Fibroblast of lung (primary cell): ENCODE measurements around the gene KL. TPM values are rescaled to one million over a fixed set of nuclear protein-coding genes. Genes with fewer than 3 reads are reported as not detected.

Source experiments
- DNase-seq, 2 donors: peaks; one replicate each; pipeline versions ENCODE4 v3.0.0 to v3.0.0-alpha.2; 2010; ENCODE audit warnings: low read depth in 2 of 2
- H2AFZ ChIP-seq: 2 replicates; pipeline ENCODE4 v1.5.1; 2012; ENCODE audit warnings: low read length, control low read depth, inconsistent platforms
- H3K27ac ChIP-seq: 2 replicates; pipeline ENCODE4 v1.5.1; 2011; ENCODE audit warnings: low read length, control low read depth; ENCODE audit not compliant: insufficient read depth
- H3K27me3 ChIP-seq: 2 replicates; pipeline ENCODE4 v1.5.1; 2011; ENCODE audit warnings: mild to moderate bottlenecking, low read length; ENCODE audit not compliant: control insufficient read depth, insufficient read depth
- H3K36me3 ChIP-seq: 2 replicates; pipeline ENCODE4 v1.5.1; 2011; ENCODE audit warnings: low read length; ENCODE audit not compliant: control insufficient read depth, insufficient read depth
- H3K4me1 ChIP-seq: 2 replicates; pipeline ENCODE4 v1.5.1; 2011; ENCODE audit warnings: low read length; ENCODE audit not compliant: control insufficient read depth, insufficient read depth; ENCODE audit errors: extremely low read depth
- H3K4me2 ChIP-seq: 2 replicates; pipeline ENCODE4 v1.5.1; 2011; ENCODE audit warnings: low read length, control low read depth; ENCODE audit not compliant: insufficient read depth; ENCODE audit errors: extremely low read depth
- H3K4me3 ChIP-seq, 4 experiments: fragments of 200-600 bp in 1 of 4; sonication (generic) in 1 of 4; replicated peaks in 1 of 4; 2 replicates each; pipeline ENCODE4 v1.5.1; 2011 to 2016; ENCODE audit warnings: low read length in 4 of 4, low read depth in 3 of 4, mild to moderate bottlenecking in 3 of 4, control low read depth in 2 of 4, inconsistent platforms in 1 of 4, mixed read lengths in 1 of 4; ENCODE audit not compliant: insufficient read depth in 1 of 4; ENCODE audit errors: control extremely low read depth in 1 of 4
- H3K79me2 ChIP-seq: 2 replicates; pipeline ENCODE4 v1.5.1; 2012; ENCODE audit warnings: mild to moderate bottlenecking, low read length, inconsistent platforms; ENCODE audit not compliant: control insufficient read depth, insufficient read depth
- H3K9ac ChIP-seq: 2 replicates; pipeline ENCODE4 v1.5.1; 2011; ENCODE audit warnings: mild to moderate bottlenecking, low read length, control low read depth; ENCODE audit not compliant: insufficient read depth
- H3K9me3 ChIP-seq: 2 replicates; pipeline ENCODE4 v1.5.1; 2012; ENCODE audit warnings: low read depth, low read length; ENCODE audit not compliant: control insufficient read depth, insufficient read depth
- H4K20me1 ChIP-seq: 2 replicates; pipeline ENCODE4 v1.5.1; 2011; ENCODE audit warnings: low read length; ENCODE audit not compliant: control insufficient read depth, insufficient read depth; ENCODE audit errors: extremely low read depth
- EZH2 ChIP-seq: IDR thresholded peaks from 2 replicates; pipeline ENCODE4 v1.5.1; 2012; ENCODE audit warnings: low read length, control low read depth, mild to moderate bottlenecking; ENCODE audit errors: missing control alignments
- polyA plus RNA-seq, 2 donors: library from polyadenylated mRNA; depleted of rRNA in 1 of 2; stranded (reverse) in 1 of 2; unstranded in 1 of 2; fragments of >200 nt; gene quantifications; 2 replicates each; pipeline ENCODE4 v1.2.1, GENCODE V29; 2011 to 2012; ENCODE audit warnings: missing spikeins in 1 of 2
- total RNA-seq: library from RNA; depleted of rRNA; stranded (reverse); fragments of >200 nt; gene quantifications from 2 replicates; pipeline ENCODE4 v1.2.1, GENCODE V29; 2014
- TF ChIP-seq, protein P1 (sequence below), 2 donors: IDR thresholded peaks in 1 of 2; conservative IDR thresholded peaks in 1 of 2; 1 replicate in 1 of 2; 2 replicates in 1 of 2; pipeline ENCODE4 v1.5.1; 2011 to 2012; ENCODE audit warnings: low read length in 2 of 2, control low read depth in 1 of 2, inconsistent platforms in 1 of 2, low read depth in 1 of 2, mild to moderate bottlenecking in 1 of 2

KL gene
- total and polyA plus RNA-seq, 2 donors (not counting 1 experiment from before 2014, with no cell fraction given), result 0.17 TPM; not detected in 1

DNA sequence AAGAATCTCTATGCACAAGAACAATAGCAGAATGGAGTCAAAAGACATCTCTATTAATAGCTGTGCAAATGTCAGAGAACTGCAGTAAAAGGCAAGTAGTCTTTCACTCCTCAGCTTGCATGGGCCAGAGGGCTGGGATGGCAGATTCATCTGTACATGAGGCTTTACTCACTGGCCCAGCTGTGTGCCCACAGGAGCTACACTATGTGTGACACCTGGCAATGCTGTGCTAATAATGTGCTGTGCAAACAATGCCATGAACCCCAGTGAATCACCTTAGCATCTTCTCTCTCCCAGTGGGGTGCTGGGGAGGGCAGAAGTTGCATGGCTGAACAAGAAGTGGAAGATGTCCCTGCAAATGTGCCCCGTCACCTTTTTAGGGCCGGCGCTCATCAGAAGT is 73.1 kb downstream of the KL start:
- no peaks in the 10 kb centered on the region for H3K9me3 ChIP-seq
- H2AFZ ChIP-seq, result no peak overlapping the region
- no peaks in the 10 kb centered on the region for H4K20me1 ChIP-seq
- no peaks in the 10 kb centered on the region for H3K27me3 ChIP-seq
- no peaks in the 10 kb centered on the region for H3K4me1 ChIP-seq
- no peak overlapping the region for H3K4me2 ChIP-seq
- H3K79me2 ChIP-seq, result no peaks in the 10 kb centered on the region
- no peak overlapping the region for H3K4me3 ChIP-seq
- H3K27ac ChIP-seq, result no peak overlapping the region
- no peaks in the 10 kb centered on the region for H3K36me3 ChIP-seq
- no peak for DNase-seq
- H3K9ac ChIP-seq, result no peak overlapping the region
- no peak for TF ChIP-seq EZH2
- TF ChIP-seq, protein P1, sequence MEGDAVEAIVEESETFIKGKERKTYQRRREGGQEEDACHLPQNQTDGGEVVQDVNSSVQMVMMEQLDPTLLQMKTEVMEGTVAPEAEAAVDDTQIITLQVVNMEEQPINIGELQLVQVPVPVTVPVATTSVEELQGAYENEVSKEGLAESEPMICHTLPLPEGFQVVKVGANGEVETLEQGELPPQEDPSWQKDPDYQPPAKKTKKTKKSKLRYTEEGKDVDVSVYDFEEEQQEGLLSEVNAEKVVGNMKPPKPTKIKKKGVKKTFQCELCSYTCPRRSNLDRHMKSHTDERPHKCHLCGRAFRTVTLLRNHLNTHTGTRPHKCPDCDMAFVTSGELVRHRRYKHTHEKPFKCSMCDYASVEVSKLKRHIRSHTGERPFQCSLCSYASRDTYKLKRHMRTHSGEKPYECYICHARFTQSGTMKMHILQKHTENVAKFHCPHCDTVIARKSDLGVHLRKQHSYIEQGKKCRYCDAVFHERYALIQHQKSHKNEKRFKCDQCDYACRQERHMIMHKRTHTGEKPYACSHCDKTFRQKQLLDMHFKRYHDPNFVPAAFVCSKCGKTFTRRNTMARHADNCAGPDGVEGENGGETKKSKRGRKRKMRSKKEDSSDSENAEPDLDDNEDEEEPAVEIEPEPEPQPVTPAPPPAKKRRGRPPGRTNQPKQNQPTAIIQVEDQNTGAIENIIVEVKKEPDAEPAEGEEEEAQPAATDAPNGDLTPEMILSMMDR (conservative IDR thresholded peaks at IDR 0.05 in 1 of 2, IDR thresholded peaks at IDR 0.05 in 1 of 2; ENCODE audit: low read depth in 1 of 2, low read length in 2 of 2), result no peak

DNA sequence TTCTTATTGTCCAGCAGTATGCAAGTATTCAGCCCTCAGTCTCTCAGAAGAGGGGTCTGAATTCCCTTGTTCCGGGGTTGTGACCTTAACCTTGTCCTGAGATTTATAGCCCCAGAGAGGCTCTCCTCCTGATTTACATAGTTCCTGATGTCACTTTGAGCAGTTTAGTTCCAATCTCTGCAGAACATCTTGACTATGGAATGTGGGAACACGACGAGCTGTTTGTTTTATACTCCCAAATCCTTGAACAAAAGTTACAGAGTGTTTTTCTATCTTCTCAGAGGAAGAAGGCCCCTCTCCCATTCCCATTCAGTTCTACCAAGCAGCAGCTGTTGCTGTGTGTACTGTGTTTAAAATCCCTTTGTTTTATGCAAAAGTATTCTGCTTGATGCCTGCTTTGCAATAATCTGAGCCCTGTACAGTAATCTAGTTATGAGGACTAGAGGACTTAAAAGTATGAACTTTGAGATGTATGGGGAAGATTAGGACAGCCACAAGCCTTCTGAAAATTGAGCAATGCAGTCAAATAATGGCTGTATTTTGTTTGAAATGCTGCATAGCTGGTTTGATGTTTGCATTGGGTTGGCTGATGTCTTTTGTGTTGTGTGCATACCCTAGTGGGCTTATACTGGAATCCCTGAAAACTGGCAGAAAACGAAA is 74.7 kb downstream of the KL start:
- no peak overlapping the region for H3K9ac ChIP-seq
- no peaks in the 10 kb centered on the region for H3K36me3 ChIP-seq
- no peaks in the 10 kb centered on the region for H3K27me3 ChIP-seq
- no peak overlapping the region for H3K4me3 ChIP-seq
- H3K9me3 ChIP-seq, result no peaks in the 10 kb centered on the region
- no peak for DNase-seq
- no peak overlapping the region for H3K27ac ChIP-seq
- TF ChIP-seq EZH2, result no peak
- TF ChIP-seq, protein P1 (conservative IDR thresholded peaks at IDR 0.05 in 1 of 2, IDR thresholded peaks at IDR 0.05 in 1 of 2; ENCODE audit: low read depth in 1 of 2, low read length in 2 of 2), result no peak
- H3K79me2 ChIP-seq, result no peaks in the 10 kb centered on the region
- H4K20me1 ChIP-seq, result no peaks in the 10 kb centered on the region
- no peaks in the 10 kb centered on the region for H3K4me1 ChIP-seq
- no peak overlapping the region for H3K4me2 ChIP-seq
- no peak overlapping the region for H2AFZ ChIP-seq

DNA sequence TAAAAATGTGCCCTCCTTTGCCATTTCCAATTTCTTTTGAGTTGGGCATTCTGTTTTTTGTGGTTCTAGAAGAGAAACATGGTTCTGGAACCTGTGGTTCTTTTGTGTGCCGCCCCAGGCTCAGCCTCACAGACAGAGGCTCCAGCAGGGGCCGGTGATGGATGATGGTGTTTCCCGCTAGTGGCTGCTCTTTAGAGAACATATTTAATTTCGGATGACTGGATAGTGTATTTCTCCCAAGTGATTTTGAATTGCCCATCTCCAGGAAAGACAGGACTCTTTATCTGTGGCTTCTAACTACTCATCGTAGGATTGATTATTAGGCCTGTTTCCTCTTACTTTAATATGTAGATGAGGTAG is 75.2 kb downstream of the KL start:
- DNase-seq, result no peak
- Histone ChIP-seq H3K4me2 (no peak overlapping the region), H3K9ac (no peak overlapping the region), H3K79me2 (no peaks in the 10 kb centered on the region), H3K4me3 (no peak overlapping the region), H3K9me3 (no peaks in the 10 kb centered on the region), H3K27me3 (no peaks in the 10 kb centered on the region), H3K27ac (no peak overlapping the region), H3K36me3 (no peaks in the 10 kb centered on the region), H2AFZ (no peak overlapping the region), H3K4me1 (no peaks in the 10 kb centered on the region), H4K20me1 (no peaks in the 10 kb centered on the region)
- no peak for TF ChIP-seq EZH2
- TF ChIP-seq, protein P1 (conservative IDR thresholded peaks at IDR 0.05 in 1 of 2, IDR thresholded peaks at IDR 0.05 in 1 of 2; ENCODE audit: low read depth in 1 of 2, low read length in 2 of 2), result no peak
